Measurements from ENCODE around the gene EFCAB9.
"Not testable (repeated sequence)": the region's sequence is repeated elsewhere in the genome, so short reads cannot be mapped to it uniquely, and the experiment has no call there.

EFCAB9 gene

GRCh38 chr5:172193872-172194271, at the start of gene EFCAB9:
EFCAB9 (plus strand) TSS chr5:172194172; CDS start chr5:172194173, 1 bp downstream.
- DNase-seq: no peak

- no peak for DNase-seq
These were observed 49.6 kb upstream of the EFCAB9 start for GRCh38 chr5:172144291-172144815.

GRCh38 chr5:172144931-172145869, 48.8 kb upstream of the EFCAB9 start:
- no peak for DNase-seq

- DNase-seq: no peak
These were observed 47.9 kb upstream of the EFCAB9 start for GRCh38 chr5:172145870-172146747.

GRCh38 chr5:172146748-172147092, 47.3 kb upstream of the EFCAB9 start:
- DNase-seq: no peak

- no peak for DNase-seq
These were observed 46.1 kb upstream of the EFCAB9 start for GRCh38 chr5:172147857-172148256.

GRCh38 chr5:172148381-172148780, 45.6 kb upstream of the EFCAB9 start:
- no peak for DNase-seq

- peak; percentile 87 for DNase-seq
These were observed 44.9 kb upstream of the EFCAB9 start for GRCh38 chr5:172149073-172149472.

- not testable (repeated sequence) for DNase-seq
These were observed 44.5 kb upstream of the EFCAB9 start for GRCh38 chr5:172149481-172149880.

- peak; percentile 42 for DNase-seq
These were observed 43.2 kb upstream of the EFCAB9 start for GRCh38 chr5:172150514-172151425.

GRCh38 chr5:172151661-172152210, 42.2 kb upstream of the EFCAB9 start:
- DNase-seq: no peak

GRCh38 chr5:172153695-172154094, 40.3 kb upstream of the EFCAB9 start:
- no peak for DNase-seq

GRCh38 chr5:172155101-172155500, 38.9 kb upstream of the EFCAB9 start:
- not testable (repeated sequence) for DNase-seq

- no peak for DNase-seq
These were observed 37.4 kb upstream of the EFCAB9 start for GRCh38 chr5:172156541-172156994.

GRCh38 chr5:172159016-172159415, 35.0 kb upstream of the EFCAB9 start:
- DNase-seq: no peak

- no peak for DNase-seq
These were observed 33.5 kb upstream of the EFCAB9 start for GRCh38 chr5:172160506-172160905.

GRCh38 chr5:172162323-172162986, 31.5 kb upstream of the EFCAB9 start:
- peak; percentile 36 for DNase-seq

- no peak for DNase-seq
These were observed 31.0 kb upstream of the EFCAB9 start for GRCh38 chr5:172162987-172163343.

GRCh38 chr5:172163346-172163745, 30.6 kb upstream of the EFCAB9 start:
- no peak for DNase-seq

GRCh38 chr5:172164769-172165212, 29.2 kb upstream of the EFCAB9 start:
- DNase-seq: no peak

- no peak for DNase-seq
These were observed 28.5 kb upstream of the EFCAB9 start for GRCh38 chr5:172165465-172165864.
